Stimulated activated CD4-positive, alpha-beta T cell treated with anti-CD3 and anti-CD28 coated beads, Interleukin-15, amount 100 ng/mL, for 24 hours (primary cell): Measurements from ENCODE around the gene MAP3K3.

ENCODE experiments used
- DNase-seq: peaks from one replicate; pipeline ENCODE4 v3.0.0-alpha.2; 2020

The MAP3K3 gene

GRCh38 chr17:63695889-63696288 lies 73.7 kb downstream of the MAP3K3 start:
- DNase-seq = no peak

GRCh38 chr17:63696381-63696961 lies 74.3 kb downstream of the MAP3K3 start:
- DNase-seq = peak; percentile 51

- DNase-seq = peak; percentile 79
These were observed 75.4 kb downstream of the MAP3K3 start for GRCh38 chr17:63697341-63698286.

GRCh38 chr17:63698381-63698885 lies 76.2 kb downstream of the MAP3K3 start:
- DNase-seq = peak; percentile 53

- DNase-seq = peak; percentile 84
These were observed 76.8 kb downstream of the MAP3K3 start for GRCh38 chr17:63698886-63699637.

GRCh38 chr17:63699638-63700527 lies 77.7 kb downstream of the MAP3K3 start, which contains the start of gene LIMD2:
Gene LIMD2 (minus strand): TSS chr17:63700125. CDS start chr17:63699298, 827 bp downstream.
- peak; percentile 87 for DNase-seq

- DNase-seq = peak; percentile 59
These were observed 78.6 kb downstream of the MAP3K3 start for GRCh38 chr17:63700528-63701455.

- no peak for DNase-seq
These were observed 79.2 kb downstream of the MAP3K3 start for GRCh38 chr17:63701456-63701820.

GRCh38 chr17:63701868-63702720 lies 79.9 kb downstream of the MAP3K3 start:
- DNase-seq = peak; percentile 85

- no peak for DNase-seq
These were observed 80.5 kb downstream of the MAP3K3 start for GRCh38 chr17:63702721-63703015.

- no peak for DNase-seq
These were observed 80.8 kb downstream of the MAP3K3 start for GRCh38 chr17:63703029-63703428.

- DNase-seq = no peak
These were observed 81.5 kb downstream of the MAP3K3 start for GRCh38 chr17:63703556-63704258.

- no peak for DNase-seq
These were observed 82.0 kb downstream of the MAP3K3 start for GRCh38 chr17:63704259-63704576.

- no peak for DNase-seq
These were observed 82.6 kb downstream of the MAP3K3 start for GRCh38 chr17:63704836-63705235.

GRCh38 chr17:63705657-63706056 lies 83.4 kb downstream of the MAP3K3 start:
- no peak for DNase-seq

GRCh38 chr17:63706336-63707082 lies 84.3 kb downstream of the MAP3K3 start:
- no peak for DNase-seq

- DNase-seq = no peak
These were observed 84.9 kb downstream of the MAP3K3 start for GRCh38 chr17:63707151-63707550.

GRCh38 chr17:63709110-63709509 lies 86.9 kb downstream of the MAP3K3 start:
- DNase-seq = no peak
